ENCODE results near the gene DCP1A. TPM values are rescaled to one million over a fixed set of nuclear protein-coding genes. Genes with fewer than 3 reads are reported as not detected.

DCP1A gene
- total and polyA plus RNA-seq, 9 of the 15 experiments (the other 6 are each of a cell fraction or from before 2014, with no cell fraction given) = 6.6 to 33.7 (median 13.3) TPM

DNA sequence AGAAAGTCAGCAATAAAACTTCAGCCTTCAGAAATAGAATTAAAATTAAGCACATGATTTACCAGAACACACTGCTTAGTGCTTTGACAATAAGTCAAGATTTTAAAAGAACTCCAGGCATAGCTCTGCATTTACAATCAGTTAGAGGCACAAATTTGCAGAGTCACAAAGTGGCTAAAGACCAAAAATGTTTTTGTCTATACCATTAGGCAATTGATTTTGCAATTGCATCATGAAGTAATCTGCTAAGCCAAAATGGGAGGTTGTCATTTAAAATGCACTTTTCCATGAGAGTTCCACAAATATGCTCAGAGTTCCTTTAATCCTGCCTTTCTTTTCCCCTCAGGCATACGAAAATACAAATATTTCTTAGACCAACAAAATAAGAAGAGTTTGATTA lies 10.1 kb upstream of the DCP1A start (continued):
- no peak for TF ChIP-seq MIER1 (IDR thresholded peaks at IDR 0.05; ENCODE audit: low read depth)
- TF ChIP-seq ZNF3 (CRISPR knock-in tag; IDR thresholded peaks at IDR 0.05) = no peak
- TF ChIP-seq, protein P1, sequence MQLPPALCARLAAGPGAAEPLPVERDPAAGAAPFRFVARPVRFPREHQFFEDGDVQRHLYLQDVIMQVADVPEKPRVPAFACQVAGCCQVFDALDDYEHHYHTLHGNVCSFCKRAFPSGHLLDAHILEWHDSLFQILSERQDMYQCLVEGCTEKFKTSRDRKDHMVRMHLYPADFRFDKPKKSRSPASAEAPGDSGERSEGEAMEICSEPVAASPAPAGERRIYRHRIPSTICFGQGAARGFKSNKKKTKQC (CRISPR knock-in tag; IDR thresholded peaks at IDR 0.05) = no peak
- no peak for TF ChIP-seq CCAR2 (IDR thresholded peaks at IDR 0.05; ENCODE audit: low read depth, low read length)
- no peak for TF ChIP-seq MEIS2 (IDR thresholded peaks at IDR 0.05; ENCODE audit: partially characterized antibody)
- 0 out of 2 replicates have a peak, but pooled peaks have one; percentile 14 for TF ChIP-seq EP400 (IDR thresholded peaks at IDR 0.05)
- TF ChIP-seq, protein P2, sequence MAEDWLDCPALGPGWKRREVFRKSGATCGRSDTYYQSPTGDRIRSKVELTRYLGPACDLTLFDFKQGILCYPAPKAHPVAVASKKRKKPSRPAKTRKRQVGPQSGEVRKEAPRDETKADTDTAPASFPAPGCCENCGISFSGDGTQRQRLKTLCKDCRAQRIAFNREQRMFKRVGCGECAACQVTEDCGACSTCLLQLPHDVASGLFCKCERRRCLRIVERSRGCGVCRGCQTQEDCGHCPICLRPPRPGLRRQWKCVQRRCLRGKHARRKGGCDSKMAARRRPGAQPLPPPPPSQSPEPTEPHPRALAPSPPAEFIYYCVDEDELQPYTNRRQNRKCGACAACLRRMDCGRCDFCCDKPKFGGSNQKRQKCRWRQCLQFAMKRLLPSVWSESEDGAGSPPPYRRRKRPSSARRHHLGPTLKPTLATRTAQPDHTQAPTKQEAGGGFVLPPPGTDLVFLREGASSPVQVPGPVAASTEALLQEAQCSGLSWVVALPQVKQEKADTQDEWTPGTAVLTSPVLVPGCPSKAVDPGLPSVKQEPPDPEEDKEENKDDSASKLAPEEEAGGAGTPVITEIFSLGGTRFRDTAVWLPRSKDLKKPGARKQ (CRISPR knock-in tag; IDR thresholded peaks at IDR 0.05) = no peak
- TF ChIP-seq TCFL5 (CRISPR knock-in tag; conservative IDR thresholded peaks at IDR 0.05) = no peak
- no peak for TF ChIP-seq NFRKB (IDR thresholded peaks at IDR 0.05; ENCODE audit: low read depth)
- peak; percentile 16; the same call in 1 of the 2 replicates for TF ChIP-seq ZNF316 (IDR thresholded peaks at IDR 0.05)
- TF ChIP-seq, protein P3, sequence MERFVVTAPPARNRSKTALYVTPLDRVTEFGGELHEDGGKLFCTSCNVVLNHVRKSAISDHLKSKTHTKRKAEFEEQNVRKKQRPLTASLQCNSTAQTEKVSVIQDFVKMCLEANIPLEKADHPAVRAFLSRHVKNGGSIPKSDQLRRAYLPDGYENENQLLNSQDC (CRISPR knock-in tag; IDR thresholded peaks at IDR 0.05) = no peak
- no peak for TF ChIP-seq CCNT2 (IDR thresholded peaks at IDR 0.05; ENCODE audit: borderline replicate concordance, extremely low read depth, insufficient read length, low read depth, low read length)
- no peak for TF ChIP-seq E2F1 (CRISPR knock-in tag; IDR thresholded peaks at IDR 0.05)
- no peak for TF ChIP-seq BRD4 (IDR thresholded peaks at IDR 0.05)
- 0 out of 2 replicates have a peak, but pooled peaks have one; percentile 15 for TF ChIP-seq SMAD4 (CRISPR knock-in tag; conservative IDR thresholded peaks at IDR 0.05)

Measured in K562 (cell line).